Measurements from ENCODE around the gene SPATS2. TPM values are rescaled to one million over a fixed set of nuclear protein-coding genes. Genes with fewer than 3 reads are reported as not detected.

The SPATS2 gene
- total RNA-seq, 1 donor from 2014 or later, result 43.9 TPM

GRCh38 chr12:49556391-49557186 lies 189.3 kb downstream of the SPATS2 start:
- no peak overlapping the region for H3K4me3 Mint-ChIP-seq (ENCODE audit: unreplicated experiment)
- peaks cover 4% of the 10 kb centered on the region for H3K27me3 Mint-ChIP-seq (ENCODE audit: unreplicated experiment)
- peaks cover 7% of the 10 kb centered on the region for H3K9me3 Mint-ChIP-seq (ENCODE audit: unreplicated experiment)
- peaks cover 6% of the 10 kb centered on the region for H3K4me1 Mint-ChIP-seq (ENCODE audit: low read depth, unreplicated experiment)
- H3K27ac Mint-ChIP-seq (ENCODE audit: unreplicated experiment), result no peak overlapping the region
- H3K36me3 Mint-ChIP-seq (ENCODE audit: unreplicated experiment), result peaks cover 5% of the 10 kb centered on the region
- DNase-seq, result no peak
- TF ChIP-seq, protein P1, sequence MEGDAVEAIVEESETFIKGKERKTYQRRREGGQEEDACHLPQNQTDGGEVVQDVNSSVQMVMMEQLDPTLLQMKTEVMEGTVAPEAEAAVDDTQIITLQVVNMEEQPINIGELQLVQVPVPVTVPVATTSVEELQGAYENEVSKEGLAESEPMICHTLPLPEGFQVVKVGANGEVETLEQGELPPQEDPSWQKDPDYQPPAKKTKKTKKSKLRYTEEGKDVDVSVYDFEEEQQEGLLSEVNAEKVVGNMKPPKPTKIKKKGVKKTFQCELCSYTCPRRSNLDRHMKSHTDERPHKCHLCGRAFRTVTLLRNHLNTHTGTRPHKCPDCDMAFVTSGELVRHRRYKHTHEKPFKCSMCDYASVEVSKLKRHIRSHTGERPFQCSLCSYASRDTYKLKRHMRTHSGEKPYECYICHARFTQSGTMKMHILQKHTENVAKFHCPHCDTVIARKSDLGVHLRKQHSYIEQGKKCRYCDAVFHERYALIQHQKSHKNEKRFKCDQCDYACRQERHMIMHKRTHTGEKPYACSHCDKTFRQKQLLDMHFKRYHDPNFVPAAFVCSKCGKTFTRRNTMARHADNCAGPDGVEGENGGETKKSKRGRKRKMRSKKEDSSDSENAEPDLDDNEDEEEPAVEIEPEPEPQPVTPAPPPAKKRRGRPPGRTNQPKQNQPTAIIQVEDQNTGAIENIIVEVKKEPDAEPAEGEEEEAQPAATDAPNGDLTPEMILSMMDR (IDR thresholded peaks at IDR 0.05; ENCODE audit: partially characterized antibody, unreplicated experiment), result no peak

DNA sequence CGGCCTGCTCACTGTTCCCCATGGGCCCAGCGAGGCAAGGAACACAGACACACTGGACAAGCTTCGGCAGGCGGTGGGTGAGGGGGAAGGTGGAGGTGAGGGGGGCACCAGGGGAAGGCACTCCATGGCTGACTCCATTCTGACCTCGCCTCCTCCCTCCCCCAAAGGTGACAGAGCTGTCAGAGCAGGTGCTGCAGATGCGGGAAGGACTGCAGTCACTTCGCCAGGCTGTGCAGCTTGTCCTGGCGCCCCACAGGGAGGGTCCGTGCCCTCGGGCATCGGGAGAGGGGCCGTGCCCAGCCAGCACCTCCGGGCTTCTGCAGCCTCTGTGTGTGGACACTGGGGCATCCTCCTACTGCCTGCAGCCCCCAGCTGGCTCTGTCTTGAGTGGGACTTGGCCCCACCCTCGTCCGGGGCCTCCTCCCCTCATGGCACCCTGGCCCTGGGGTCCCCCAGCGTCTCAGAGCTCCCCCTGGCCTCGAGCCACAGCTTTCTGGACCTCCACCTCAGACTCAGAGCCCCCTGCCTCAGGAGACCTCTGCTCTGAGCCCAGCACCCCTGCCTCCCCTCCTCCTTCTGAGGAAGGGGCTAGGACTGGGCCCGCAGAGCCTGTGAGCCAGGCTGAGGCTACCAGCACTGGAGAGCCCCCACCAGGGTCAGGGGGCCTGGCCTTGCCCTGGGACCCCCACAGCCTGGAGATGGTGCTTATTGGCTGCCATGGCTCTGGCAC lies 190.1 kb downstream of the SPATS2 start:
- DNase-seq, result no peak
- H3K36me3 Mint-ChIP-seq (ENCODE audit: unreplicated experiment), result peaks cover 9% of the 10 kb centered on the region
- H3K27ac Mint-ChIP-seq (ENCODE audit: unreplicated experiment), result no peak overlapping the region
- peaks cover 4% of the 10 kb centered on the region for H3K27me3 Mint-ChIP-seq (ENCODE audit: unreplicated experiment)
- no peak overlapping the region for H3K4me3 Mint-ChIP-seq (ENCODE audit: unreplicated experiment)
- H3K4me1 Mint-ChIP-seq (ENCODE audit: low read depth, unreplicated experiment), result peaks cover 11% of the 10 kb centered on the region
- TF ChIP-seq, protein P1 (IDR thresholded peaks at IDR 0.05; ENCODE audit: partially characterized antibody, unreplicated experiment), result no peak
- H3K9me3 Mint-ChIP-seq (ENCODE audit: unreplicated experiment), result peaks cover 8% of the 10 kb centered on the region

DNA sequence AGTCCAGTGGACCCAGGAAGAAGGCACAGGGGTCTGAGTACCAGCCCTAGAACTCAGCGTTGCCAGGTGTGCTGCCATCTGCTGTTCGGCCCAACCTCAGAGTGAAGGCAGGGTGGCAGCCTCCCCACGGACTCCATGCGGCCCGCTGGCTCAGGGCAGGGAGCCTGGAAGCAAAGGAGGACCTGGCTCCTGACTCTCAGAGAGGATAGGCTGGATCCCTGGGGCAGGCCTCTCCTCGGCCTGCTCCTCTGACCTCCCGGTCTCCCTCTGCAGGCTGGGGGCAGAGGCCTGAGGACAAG lies 190.6 kb downstream of the SPATS2 start:
- Mint-ChIP-seq H3K27ac (ENCODE audit: unreplicated experiment) (no peak overlapping the region), H3K27me3 (ENCODE audit: unreplicated experiment) (peaks cover 2% of the 10 kb centered on the region), H3K4me3 (ENCODE audit: unreplicated experiment) (no peak overlapping the region), H3K4me1 (ENCODE audit: low read depth, unreplicated experiment) (peaks cover 16% of the 10 kb centered on the region), H3K36me3 (ENCODE audit: unreplicated experiment) (peaks cover 13% of the 10 kb centered on the region), H3K9me3 (ENCODE audit: unreplicated experiment) (peaks cover 8% of the 10 kb centered on the region)
- DNase-seq, result no peak
- TF ChIP-seq, protein P1 (IDR thresholded peaks at IDR 0.05; ENCODE audit: partially characterized antibody, unreplicated experiment), result no peak

DNA sequence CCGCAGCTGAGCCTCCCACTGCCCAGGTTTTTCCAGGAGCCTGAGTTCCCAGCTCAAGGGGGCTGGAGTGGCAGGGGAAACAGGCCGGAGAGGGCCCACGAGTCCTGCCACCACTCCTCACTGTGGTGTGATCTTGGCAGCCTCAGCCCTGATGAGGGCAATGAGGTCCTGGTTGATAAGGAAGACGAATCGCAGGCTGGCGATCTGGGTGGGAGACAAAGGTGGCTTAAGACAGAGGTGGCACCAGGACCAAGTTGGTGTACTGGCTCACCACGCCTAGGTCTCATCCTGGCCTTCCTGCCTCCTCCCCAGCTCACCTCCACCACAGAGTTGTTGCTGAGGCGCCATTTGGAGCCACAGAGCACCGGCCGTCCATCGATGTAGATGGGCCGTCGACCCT lies 191.3 kb downstream of the SPATS2 start:
- TF ChIP-seq, protein P1 (IDR thresholded peaks at IDR 0.05; ENCODE audit: partially characterized antibody, unreplicated experiment), result no peak
- H3K27me3 Mint-ChIP-seq (ENCODE audit: unreplicated experiment), result peaks cover 3% of the 10 kb centered on the region
- no peak overlapping the region for H3K27ac Mint-ChIP-seq (ENCODE audit: unreplicated experiment)
- peaks cover 8% of the 10 kb centered on the region for H3K9me3 Mint-ChIP-seq (ENCODE audit: unreplicated experiment)
- no peak overlapping the region for H3K4me3 Mint-ChIP-seq (ENCODE audit: unreplicated experiment)
- no peak for DNase-seq
- H3K36me3 Mint-ChIP-seq (ENCODE audit: unreplicated experiment), result peaks cover 13% of the 10 kb centered on the region
- peaks cover 15% of the 10 kb centered on the region for H3K4me1 Mint-ChIP-seq (ENCODE audit: low read depth, unreplicated experiment)
